Measurements from ENCODE around the gene KRTAP16-1.
"Not testable (repeated sequence)": the region's sequence is repeated elsewhere in the genome, so short reads cannot be mapped to it uniquely, and the experiment has no call there.

KRTAP16-1 gene

GRCh38 chr17:41308918-41309359 is at the start of gene KRTAP16-1:
Gene KRTAP16-1, minus strand, starts transcription at chr17:41309309. Its CDS starts 56 bp downstream, at chr17:41309253.
- peak in 1 of 2 experiments; percentile 21 for DNase-seq

GRCh38 chr17:41354536-41354935 is 45.4 kb upstream of the KRTAP16-1 start:
- DNase-seq = no peak

DNA sequence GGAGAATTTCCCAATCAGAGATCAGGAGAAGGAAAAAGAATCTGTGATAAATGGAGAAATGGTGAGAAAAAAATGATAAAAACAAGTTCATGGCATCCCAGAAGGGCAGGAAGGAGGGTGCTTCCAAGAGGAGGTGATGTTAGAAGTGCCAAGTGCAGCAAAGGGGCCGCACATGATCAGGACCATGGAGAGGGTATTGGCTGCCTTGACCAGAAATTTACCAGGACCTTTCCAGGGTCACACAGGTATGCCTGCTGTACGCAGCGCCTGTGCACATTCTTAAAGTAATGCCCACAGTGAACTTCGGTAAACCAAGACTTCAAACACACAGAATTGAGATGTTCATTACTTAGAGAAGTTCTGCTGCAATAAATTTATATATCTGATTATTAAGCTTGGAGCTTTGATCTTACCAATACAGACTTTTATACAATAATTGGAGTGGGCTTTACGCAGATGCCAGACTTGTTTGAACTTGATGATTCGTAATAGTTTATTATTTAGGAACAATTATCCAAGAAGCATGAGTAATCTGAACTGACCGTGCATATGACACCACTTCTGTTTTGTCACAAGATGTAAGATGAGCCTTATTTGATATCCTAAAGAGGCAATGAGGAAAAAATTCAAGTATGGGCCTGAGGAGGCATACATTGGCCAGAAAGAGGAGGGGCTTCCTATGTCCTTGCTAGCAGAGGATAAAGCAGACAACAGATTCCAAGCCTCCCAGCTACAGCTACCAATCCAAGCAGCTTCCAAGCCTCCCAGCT is 43.7 kb upstream of the KRTAP16-1 start:
- DNase-seq = no peak

GRCh38 chr17:41351177-41351576 is 42.1 kb upstream of the KRTAP16-1 start:
- no peak for DNase-seq

GRCh38 chr17:41350381-41350878 is 41.3 kb upstream of the KRTAP16-1 start, which contains the start of gene KRT33A:
Gene KRT33A, minus strand, starts transcription at chr17:41350828. Its CDS starts 61 bp downstream, at chr17:41350767.
- not testable (repeated sequence) for DNase-seq

DNA sequence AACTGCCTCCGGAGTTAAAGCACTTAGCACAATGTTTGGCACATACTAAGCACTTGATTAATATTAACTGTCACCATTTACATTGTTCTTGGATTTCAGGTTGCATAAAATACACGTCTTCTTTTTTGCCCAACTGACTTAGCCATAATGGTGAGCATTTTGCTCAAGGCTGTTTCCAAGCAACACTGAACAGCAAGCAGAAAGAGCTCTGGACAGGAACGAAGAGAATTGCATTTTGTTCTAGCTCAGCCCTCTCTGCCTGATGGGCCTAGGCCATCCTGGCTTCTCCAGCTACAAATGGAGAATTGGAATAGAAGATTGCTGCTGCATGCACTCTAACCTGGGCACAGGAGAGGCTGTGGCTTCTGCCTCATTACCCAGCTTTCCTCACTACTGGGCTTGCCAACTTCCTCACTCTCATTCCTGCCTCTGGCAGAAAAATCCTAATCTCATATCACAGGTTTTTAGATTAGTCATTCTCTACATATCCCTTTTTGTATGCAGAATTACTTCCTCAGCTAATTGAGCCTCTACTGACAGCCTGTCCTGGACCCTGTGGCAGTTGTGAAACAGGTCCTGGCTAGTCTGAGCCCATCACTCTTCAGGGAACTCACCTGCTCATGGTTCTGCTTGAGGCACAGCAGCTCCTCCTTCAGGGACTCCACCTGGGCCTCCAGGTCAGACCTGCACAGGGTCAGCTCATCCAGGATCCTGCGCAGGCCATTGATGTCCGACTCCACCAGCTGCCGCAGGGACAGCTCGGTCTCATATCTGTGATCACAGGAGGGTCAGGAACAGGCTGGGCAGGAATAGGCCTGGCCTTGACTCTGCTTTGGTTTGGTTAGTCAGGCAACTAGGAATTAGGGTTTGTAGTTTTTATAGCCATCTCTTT is 39.0 kb upstream of the KRTAP16-1 start:
- no peak for DNase-seq

DNA sequence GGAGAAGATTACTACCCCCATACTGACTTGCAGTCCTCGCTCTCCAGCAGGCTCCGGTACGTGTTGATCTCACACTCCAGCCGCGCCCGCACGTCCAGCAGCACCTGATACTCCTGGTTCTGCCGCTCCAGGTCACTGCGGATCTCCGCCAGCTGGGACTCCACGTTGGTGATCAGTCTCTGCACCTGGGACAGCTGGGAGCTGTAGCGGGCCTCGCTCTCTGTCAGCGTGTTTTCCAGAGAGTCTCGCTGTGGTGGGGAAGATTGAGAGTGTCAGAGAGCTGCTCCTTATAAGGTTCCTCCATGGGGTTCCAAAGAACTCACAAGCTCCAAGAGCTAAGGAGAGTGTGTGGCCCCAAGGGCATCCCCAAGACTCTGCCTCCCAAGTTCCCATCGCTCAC is 37.3 kb upstream of the KRTAP16-1 start:
- DNase-seq = not testable (repeated sequence)

DNA sequence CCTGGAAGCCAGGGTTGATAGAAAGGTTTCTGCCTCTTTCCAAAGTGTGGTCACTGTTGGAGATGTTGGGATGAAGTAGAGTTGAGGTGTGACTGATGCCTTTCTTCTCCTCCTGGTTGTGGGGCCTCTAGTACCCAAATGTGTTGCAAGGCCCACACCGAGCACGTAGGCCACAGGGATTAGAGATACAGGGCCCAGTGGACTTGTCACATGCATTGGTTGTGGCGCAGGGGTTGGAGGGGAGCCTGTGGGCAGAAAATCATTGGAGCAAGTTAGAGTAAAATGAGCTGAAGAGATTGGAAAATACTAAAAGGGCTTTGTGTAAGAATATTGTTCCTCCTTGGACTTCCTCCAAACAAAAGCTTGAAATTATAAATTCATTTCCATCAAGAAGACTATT is 36.9 kb upstream of the KRTAP16-1 start:
- DNase-seq = no peak

- no peak for DNase-seq
Observed at GRCh38 chr17:41343029-41343428, 33.9 kb upstream of the KRTAP16-1 start.

- DNase-seq = peak in 1 of 2 experiments; percentile 27
Observed at GRCh38 chr17:41340934-41341861, 32.1 kb upstream of the KRTAP16-1 start.

- DNase-seq = no peak
Observed at GRCh38 chr17:41340494-41340893, 31.4 kb upstream of the KRTAP16-1 start.

- DNase-seq = no peak
Observed at GRCh38 chr17:41339571-41340172, 30.6 kb upstream of the KRTAP16-1 start.

- peak in 1 of 2 experiments; percentile 35 for DNase-seq
Observed at GRCh38 chr17:41338961-41339485, 29.9 kb upstream of the KRTAP16-1 start.

- no peak for DNase-seq
Observed at GRCh38 chr17:41335747-41336146, 26.6 kb upstream of the KRTAP16-1 start.

GRCh38 chr17:41334385-41335305 is 25.5 kb upstream of the KRTAP16-1 start:
- DNase-seq = no peak

DNA sequence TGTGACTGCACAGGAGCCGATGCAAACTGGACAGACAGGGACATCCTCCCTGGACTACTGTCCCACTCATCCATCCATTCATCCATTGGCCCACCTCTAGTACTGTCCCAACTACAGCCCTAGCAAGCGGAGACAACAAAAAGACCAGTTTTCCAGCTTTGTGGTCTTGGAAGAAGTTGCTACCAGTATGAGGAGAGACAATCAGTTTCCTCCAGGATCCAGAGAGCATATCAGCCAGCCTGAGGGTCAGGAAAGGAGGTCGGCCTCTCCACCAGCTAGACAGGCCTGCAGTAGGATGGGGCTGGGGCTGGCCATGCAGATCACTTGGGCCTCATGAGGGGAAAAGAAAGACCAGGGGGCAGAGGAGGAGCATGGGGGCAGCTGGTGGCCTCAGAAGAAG is 24.7 kb upstream of the KRTAP16-1 start:
- DNase-seq = no peak

DNA sequence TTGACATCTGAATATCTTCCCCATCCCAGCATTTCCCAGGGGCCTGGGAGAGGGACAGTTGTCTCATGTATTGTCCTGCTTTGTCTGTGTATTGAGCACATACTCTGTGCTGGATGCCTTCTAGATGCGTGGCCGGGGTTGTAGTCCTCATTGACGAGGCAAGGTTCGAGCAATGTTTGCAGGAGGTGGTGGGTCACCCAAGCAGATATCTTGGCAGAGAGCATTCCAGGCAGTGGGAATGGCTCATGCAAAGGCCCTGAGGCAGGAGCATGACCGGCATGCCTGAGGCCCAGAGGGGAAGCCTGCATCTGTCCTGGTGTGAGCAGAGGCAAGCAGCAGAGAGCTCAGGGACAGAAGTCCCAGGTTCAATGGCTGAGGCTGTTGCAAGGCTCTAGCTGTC is 24.0 kb upstream of the KRTAP16-1 start:
- DNase-seq = no peak

- DNase-seq = no peak
Observed at GRCh38 chr17:41332239-41332638, 23.1 kb upstream of the KRTAP16-1 start.

DNA sequence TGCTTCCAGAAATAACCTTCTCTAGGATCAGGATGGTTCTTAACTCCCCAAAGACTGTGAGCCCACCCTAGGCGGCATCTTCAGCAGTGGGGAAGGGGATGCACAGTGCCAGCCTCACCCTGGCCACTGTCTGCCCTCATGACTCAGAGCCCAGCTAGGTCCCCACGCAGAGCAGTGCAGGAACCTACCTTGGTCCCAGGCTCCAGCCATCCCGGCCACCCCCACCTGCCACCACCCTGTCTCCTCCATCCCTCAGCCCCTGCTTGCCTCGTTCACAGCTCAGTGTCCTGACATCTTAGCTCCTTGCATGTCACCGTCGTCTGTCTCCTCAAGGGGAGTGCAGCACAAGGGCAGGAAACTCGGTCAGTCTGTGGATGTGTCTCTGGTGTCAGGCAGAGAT is 22.5 kb upstream of the KRTAP16-1 start:
- DNase-seq = no peak

DNA sequence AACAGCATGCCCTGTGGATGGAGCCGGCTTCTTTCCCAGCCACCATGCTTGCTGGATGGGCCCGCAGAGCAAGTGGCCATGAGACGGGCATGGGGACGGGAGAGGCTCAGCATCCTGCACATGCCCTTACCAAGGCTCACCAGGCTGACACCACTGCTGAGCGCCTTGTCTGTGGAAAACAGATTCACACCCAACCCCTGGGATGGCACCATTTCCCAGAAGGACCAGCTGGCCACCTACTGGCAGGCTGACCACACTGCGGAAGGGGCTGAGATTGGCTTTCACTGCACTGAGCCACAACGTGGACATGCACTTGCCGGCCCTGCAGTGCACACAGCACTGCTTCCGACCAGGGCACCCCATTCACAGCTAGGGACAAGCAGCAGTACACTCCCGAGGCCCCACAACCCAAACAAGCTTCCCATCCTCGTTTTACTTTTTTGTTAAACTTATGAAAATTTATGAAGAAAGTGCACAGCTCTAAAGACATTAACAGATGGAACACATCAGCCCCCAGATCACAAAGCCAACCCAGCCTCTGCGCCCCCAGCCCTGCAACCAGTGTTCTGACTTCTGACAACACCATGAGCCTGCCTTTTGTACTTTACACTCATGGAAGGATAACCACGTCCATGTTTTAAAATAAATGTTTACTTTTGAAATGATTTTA is 20.3 kb upstream of the KRTAP16-1 start:
- no peak for DNase-seq

Data from stimulated activated CD4-positive, alpha-beta T cell treated with anti-CD3 and anti-CD28 coated beads, Interleukin-4, amount 100 ng/mL, for 4 hours (primary cell).